Sigmoid colon (tissue), 4 donors: ENCODE measurements around the gene BRF1.

Experiments
- CTCF ChIP-seq, 4 experiments: fragments of 450-650 bp in 3 of 4; fragments of 200-600 bp in 1 of 4; IDR thresholded peaks; one replicate each; pipeline ENCODE4 v1.5.1; 2016 to 2019; ENCODE audit warnings: antibody characterized with exemption in 4 of 4, mild to moderate bottlenecking in 3 of 4, moderate library complexity in 2 of 4
- EP300 ChIP-seq, 4 donors: sonication (generic); formaldehyde crosslinking; IDR thresholded peaks; one replicate each; pipeline ENCODE4 v1.6.1; 2017; ENCODE audit warnings: antibody characterized with exemption in 4 of 4
- POLR2A ChIP-seq, 2 donors: fragments of 450-650 bp; IDR thresholded peaks; one replicate each; pipeline ENCODE4 v1.6.1; 2016; ENCODE audit warnings: antibody characterized with exemption in 2 of 2, mild to moderate bottlenecking in 2 of 2, moderate library complexity in 2 of 2
- POLR2AphosphoS5 ChIP-seq, 4 donors: sonication (generic); formaldehyde crosslinking; IDR thresholded peaks; one replicate each; pipeline ENCODE4 v1.6.1; 2017; ENCODE audit warnings: antibody characterized with exemption in 4 of 4

DNA sequence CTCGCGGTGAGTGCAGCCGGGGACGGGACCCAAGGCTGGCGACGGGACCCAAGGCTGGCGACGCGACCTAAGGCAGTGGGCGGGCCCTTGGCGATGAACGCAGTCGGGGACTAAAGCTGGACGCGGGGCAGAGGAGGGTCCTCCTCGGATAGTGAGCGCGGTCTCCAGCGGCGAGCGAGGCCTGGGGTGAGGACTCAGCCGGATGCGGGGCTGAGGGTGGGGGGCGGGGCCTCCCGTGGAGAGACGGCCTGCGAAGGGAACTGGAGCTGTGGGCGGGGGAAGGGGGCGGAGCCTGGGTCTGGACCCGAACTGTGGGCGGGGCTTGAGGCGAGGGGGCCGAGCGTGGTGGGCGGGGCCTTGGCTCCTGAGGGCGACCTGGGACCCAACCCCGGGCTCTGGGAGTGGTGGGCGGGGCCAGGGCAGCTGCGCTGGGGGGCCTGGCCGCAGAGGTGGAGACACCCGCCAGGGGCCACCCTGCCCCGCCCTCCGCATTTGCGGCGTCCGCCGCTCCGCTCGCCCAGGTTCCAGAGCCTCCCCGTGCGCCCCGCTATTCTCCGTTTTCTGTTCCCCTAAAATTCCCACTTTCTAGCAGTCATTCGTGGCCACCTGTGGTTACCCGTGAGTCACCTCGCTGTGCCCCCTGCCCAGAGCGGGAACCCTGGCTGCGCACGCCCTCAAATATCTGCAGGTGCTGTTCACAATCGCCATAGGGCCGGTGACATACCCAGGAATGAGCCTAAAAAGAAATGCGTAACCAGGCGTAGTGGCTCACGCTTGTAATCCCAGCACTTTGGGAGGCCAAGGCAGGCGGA, 508 bp upstream of the BRF1 start:
- TF ChIP-seq EP300 (IDR thresholded peaks at IDR 0.05), result no peak
- TF ChIP-seq CTCF (IDR thresholded peaks at IDR 0.05), result no peak
- peak in 3 of 4 donors; percentile 59 to 83 (median 75) for TF ChIP-seq POLR2AphosphoS5 (IDR thresholded peaks at IDR 0.05)
- peak; percentile 15 to 40 for TF ChIP-seq POLR2A (IDR thresholded peaks at IDR 0.05)
